ENCODE results near the gene PKIG.

DNA sequence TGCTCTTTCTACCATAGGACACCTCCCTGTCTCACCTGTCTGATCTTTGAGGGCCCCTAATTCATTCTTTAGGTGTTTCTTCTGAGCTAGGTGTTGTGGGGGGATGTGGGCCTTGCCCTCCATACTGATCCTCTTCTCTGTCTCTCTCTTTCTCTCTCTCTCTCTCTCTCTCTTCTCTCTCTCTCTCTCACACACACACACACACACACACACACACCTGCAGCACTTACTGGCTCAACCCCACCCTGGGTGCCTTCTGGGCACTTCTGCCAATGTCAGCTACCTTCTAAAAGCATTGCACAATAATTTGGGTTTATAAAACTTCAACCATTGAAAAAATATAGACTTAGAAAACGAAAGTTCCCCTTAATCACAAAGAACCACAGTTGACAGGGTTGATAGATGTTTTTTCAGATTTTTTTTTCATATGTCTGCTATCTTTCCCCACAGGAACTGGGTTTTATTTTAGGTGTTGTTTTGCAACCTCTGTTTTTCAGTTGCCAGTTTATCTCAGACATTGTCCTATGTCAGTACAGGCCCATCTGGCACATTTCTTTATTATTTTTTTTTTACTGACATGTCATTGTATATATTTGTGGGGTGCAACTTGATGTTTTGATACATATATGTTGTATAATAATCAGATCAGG, 28.1 kb downstream of the PKIG start:
- TF ChIP-seq EZH2phosphoT487 (IDR thresholded peaks at IDR 0.05; ENCODE audit: borderline replicate concordance): no peak
- TF ChIP-seq, protein P1, sequence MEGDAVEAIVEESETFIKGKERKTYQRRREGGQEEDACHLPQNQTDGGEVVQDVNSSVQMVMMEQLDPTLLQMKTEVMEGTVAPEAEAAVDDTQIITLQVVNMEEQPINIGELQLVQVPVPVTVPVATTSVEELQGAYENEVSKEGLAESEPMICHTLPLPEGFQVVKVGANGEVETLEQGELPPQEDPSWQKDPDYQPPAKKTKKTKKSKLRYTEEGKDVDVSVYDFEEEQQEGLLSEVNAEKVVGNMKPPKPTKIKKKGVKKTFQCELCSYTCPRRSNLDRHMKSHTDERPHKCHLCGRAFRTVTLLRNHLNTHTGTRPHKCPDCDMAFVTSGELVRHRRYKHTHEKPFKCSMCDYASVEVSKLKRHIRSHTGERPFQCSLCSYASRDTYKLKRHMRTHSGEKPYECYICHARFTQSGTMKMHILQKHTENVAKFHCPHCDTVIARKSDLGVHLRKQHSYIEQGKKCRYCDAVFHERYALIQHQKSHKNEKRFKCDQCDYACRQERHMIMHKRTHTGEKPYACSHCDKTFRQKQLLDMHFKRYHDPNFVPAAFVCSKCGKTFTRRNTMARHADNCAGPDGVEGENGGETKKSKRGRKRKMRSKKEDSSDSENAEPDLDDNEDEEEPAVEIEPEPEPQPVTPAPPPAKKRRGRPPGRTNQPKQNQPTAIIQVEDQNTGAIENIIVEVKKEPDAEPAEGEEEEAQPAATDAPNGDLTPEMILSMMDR (IDR thresholded peaks at IDR 0.05 in 2 of 3, conservative IDR thresholded peaks at IDR 0.05 in 1 of 3; ENCODE audit: borderline replicate concordance in 1 of 3, insufficient read depth in 1 of 3, low read depth in 2 of 3, low read length in 2 of 3): no peak
